ENCODE measurements around the gene CCNI. TPM values are rescaled to one million over a fixed set of nuclear protein-coding genes. Genes with fewer than 3 reads are reported as not detected.
A peak's percentile ranks its signal among the peaks of the same experiment; 100 is the strongest.

Gene CCNI
- total RNA-seq, 1 experiment from 2014 or later, result 297 TPM

GRCh38 chr4:77022560-77023179, 53.1 kb downstream of the CCNI start:
- Mint-ChIP-seq H3K9me3 (ENCODE audit: unreplicated experiment) (no peaks in the 10 kb centered on the region), H3K36me3 (ENCODE audit: insufficient read depth, unreplicated experiment) (peaks cover 75% of the 10 kb centered on the region), H3K4me3 (ENCODE audit: unreplicated experiment) (no peak overlapping the region), H3K4me1 (ENCODE audit: insufficient read depth, unreplicated experiment) (no peaks in the 10 kb centered on the region), H3K27me3 (ENCODE audit: insufficient read depth, unreplicated experiment) (no peaks in the 10 kb centered on the region), H3K27ac (ENCODE audit: low read depth, unreplicated experiment) (no peak overlapping the region)
- DNase-seq (ENCODE audit: unreplicated experiment), result no peak
- POLR2A ChIA-PET, result interaction anchor here (0.6 to 0.7 kb wide), 4 partner anchors 10 to 236 kb away, joined by 3 to 4 read pairs (median 3); no protein-coding TSS in a partner anchor
- intact Hi-C loops (cut with micrococcal nuclease), result no loop called here
- no TSS peak for BruUV-seq (replicated peaks)
- CTCF ChIA-PET, result interaction anchor here (1.0 kb wide), 1 partner anchor 21 kb away, joined by 3 read pairs; no protein-coding TSS in a partner anchor
- TF ChIP-seq CTCF (IDR thresholded peaks at IDR 0.05; ENCODE audit: unreplicated experiment), result no peak

- H3K9me3 Mint-ChIP-seq (ENCODE audit: unreplicated experiment), result no peaks in the 10 kb centered on the region
- intact Hi-C loops (cut with micrococcal nuclease), result no loop called here
- no peaks in the 10 kb centered on the region for H3K4me1 Mint-ChIP-seq (ENCODE audit: insufficient read depth, unreplicated experiment)
- DNase-seq (ENCODE audit: unreplicated experiment), result peak; percentile 26
- H3K27ac Mint-ChIP-seq (ENCODE audit: low read depth, unreplicated experiment), result peak overlapping the region; percentile 79
- peaks cover 69% of the 10 kb centered on the region for H3K36me3 Mint-ChIP-seq (ENCODE audit: insufficient read depth, unreplicated experiment)
- H3K4me3 Mint-ChIP-seq (ENCODE audit: unreplicated experiment), result no peak overlapping the region
- ChIA-PET POLR2A (interaction anchor here (0.7 to 1.4 kb wide), 3 partner anchors 15 to 235 kb away, joined by 3 read pairs; no protein-coding TSS in a partner anchor), CTCF (interaction anchor here (0.5 to 1.0 kb wide), 2 partner anchors 22 to 287 kb away, joined by 3 read pairs; no protein-coding TSS in a partner anchor)
- no peaks in the 10 kb centered on the region for H3K27me3 Mint-ChIP-seq (ENCODE audit: insufficient read depth, unreplicated experiment)
- BruUV-seq (replicated peaks), result no TSS peak
- TF ChIP-seq CTCF (IDR thresholded peaks at IDR 0.05; ENCODE audit: unreplicated experiment), result no peak
Measured at GRCh38 chr4:77021614-77022089, 54.1 kb downstream of the CCNI start.

GRCh38 chr4:77020017-77020416, 55.8 kb downstream of the CCNI start:
- DNase-seq (ENCODE audit: unreplicated experiment), result no peak
- no TSS peak for BruUV-seq (replicated peaks)
- no peaks in the 10 kb centered on the region for H3K9me3 Mint-ChIP-seq (ENCODE audit: unreplicated experiment)
- peak overlapping the region; percentile 79 for H3K27ac Mint-ChIP-seq (ENCODE audit: low read depth, unreplicated experiment)
- intact Hi-C loops (cut with micrococcal nuclease), result no loop called here
- no peak for TF ChIP-seq CTCF (IDR thresholded peaks at IDR 0.05; ENCODE audit: unreplicated experiment)
- H3K36me3 Mint-ChIP-seq (ENCODE audit: insufficient read depth, unreplicated experiment), result peaks cover 64% of the 10 kb centered on the region
- CTCF ChIA-PET, result interaction anchor here (0.7 to 1.4 kb wide), 2 partner anchors 25 to 183 kb away, joined by 5 to 6 read pairs; no protein-coding TSS in a partner anchor
- H3K4me3 Mint-ChIP-seq (ENCODE audit: unreplicated experiment), result no peak overlapping the region
- no peaks in the 10 kb centered on the region for H3K27me3 Mint-ChIP-seq (ENCODE audit: insufficient read depth, unreplicated experiment)
- POLR2A ChIA-PET, result interaction anchor here (0.7 to 1.8 kb wide), 3 partner anchors 13 to 238 kb away, joined by 3 to 4 read pairs (median 3); no protein-coding TSS in a partner anchor
- H3K4me1 Mint-ChIP-seq (ENCODE audit: insufficient read depth, unreplicated experiment), result no peaks in the 10 kb centered on the region

GRCh38 chr4:77015390-77015789, 60.4 kb downstream of the CCNI start:
- no TSS peak for BruUV-seq (replicated peaks)
- POLR2A ChIA-PET, result no interaction called here
- Mint-ChIP-seq H3K4me1 (ENCODE audit: insufficient read depth, unreplicated experiment) (peaks cover 10% of the 10 kb centered on the region), H3K27ac (ENCODE audit: low read depth, unreplicated experiment) (no peak overlapping the region), H3K9me3 (ENCODE audit: unreplicated experiment) (no peaks in the 10 kb centered on the region), H3K27me3 (ENCODE audit: insufficient read depth, unreplicated experiment) (no peaks in the 10 kb centered on the region), H3K4me3 (ENCODE audit: unreplicated experiment) (no peak overlapping the region), H3K36me3 (ENCODE audit: insufficient read depth, unreplicated experiment) (peaks cover 46% of the 10 kb centered on the region)
- CTCF ChIA-PET, result no interaction called here
- TF ChIP-seq CTCF (IDR thresholded peaks at IDR 0.05; ENCODE audit: unreplicated experiment), result no peak
- DNase-seq (ENCODE audit: unreplicated experiment), result no peak
- intact Hi-C loops (cut with micrococcal nuclease), result no loop called here
